Dendritic cell treated with granulocyte-macrophage colony-stimulating factor and Interleukin-4, amounts not matched to agents 40 ng/mL and 50 ng/mL, for 4 days (primary cell): ENCODE results near the gene ZNF844.

ENCODE experiments used
- H3K27ac Mint-ChIP-seq: one replicate; pipeline ENCODE4 v1.8.0; 2022; ENCODE audit warnings: mild to moderate bottlenecking, mixed read lengths
- H3K27me3 Mint-ChIP-seq: one replicate; pipeline ENCODE4 v1.8.0; 2022; ENCODE audit warnings: mild to moderate bottlenecking, mixed read lengths
- H3K36me3 Mint-ChIP-seq: one replicate; pipeline ENCODE4 v1.8.0; 2022; ENCODE audit warnings: low read depth, mixed read lengths
- H3K4me1 Mint-ChIP-seq: one replicate; pipeline ENCODE4 v1.8.0; 2022; ENCODE audit warnings: low read depth, mixed read lengths
- H3K4me3 Mint-ChIP-seq: one replicate; pipeline ENCODE4 v1.8.0; 2022; ENCODE audit warnings: mild to moderate bottlenecking, moderate library complexity, mixed read lengths
- H3K9me3 Mint-ChIP-seq: one replicate; pipeline ENCODE4 v1.8.0; 2022; ENCODE audit warnings: mixed read lengths
- intact Hi-C: fragments of 100-400 bp; cut with micrococcal nuclease; formaldehyde crosslinking; loops from one replicate; pipeline ENCODE4 v1.15.0; 2022

Gene ZNF844

GRCh38 chr19:12111943-12112637 lies 47.6 kb downstream of the ZNF844 start:
- H3K27me3 Mint-ChIP-seq = no peaks in the 10 kb centered on the region
- H3K4me3 Mint-ChIP-seq = no peak overlapping the region
- no peak overlapping the region for H3K27ac Mint-ChIP-seq
- peaks cover 60% of the 10 kb centered on the region for H3K36me3 Mint-ChIP-seq
- no peaks in the 10 kb centered on the region for H3K4me1 Mint-ChIP-seq
- peaks cover 81% of the 10 kb centered on the region for H3K9me3 Mint-ChIP-seq
- intact Hi-C loops = no loop called here

- peaks cover 66% of the 10 kb centered on the region for H3K36me3 Mint-ChIP-seq
- no peaks in the 10 kb centered on the region for H3K27me3 Mint-ChIP-seq
- H3K4me1 Mint-ChIP-seq = no peaks in the 10 kb centered on the region
- no peak overlapping the region for H3K27ac Mint-ChIP-seq
- H3K4me3 Mint-ChIP-seq = no peak overlapping the region
- H3K9me3 Mint-ChIP-seq = peaks cover 86% of the 10 kb centered on the region
- intact Hi-C loops = no loop called here
These were observed 48.2 kb downstream of the ZNF844 start for GRCh38 chr19:12112701-12113100.

DNA sequence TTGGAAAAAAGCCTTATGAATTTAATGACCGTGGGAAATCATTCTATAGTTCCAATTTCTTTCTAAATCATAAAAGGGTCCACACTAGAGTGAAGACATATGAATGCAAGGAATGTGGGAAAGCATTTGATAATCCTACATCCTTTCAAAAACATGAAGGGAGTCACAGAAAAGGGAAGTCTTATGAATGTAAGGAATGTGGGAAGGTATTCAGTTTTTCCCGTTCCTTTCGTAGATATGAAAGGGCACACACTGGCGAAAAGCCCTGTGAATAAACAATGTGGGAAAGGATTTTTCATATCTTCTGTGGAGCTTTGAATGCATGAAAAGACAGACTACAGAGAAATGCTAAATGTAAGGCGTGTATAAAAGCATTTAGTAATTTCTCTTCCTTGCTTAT lies 48.6 kb downstream of the ZNF844 start:
- H3K36me3 Mint-ChIP-seq = peaks cover 68% of the 10 kb centered on the region
- no peak overlapping the region for H3K27ac Mint-ChIP-seq
- no peaks in the 10 kb centered on the region for H3K27me3 Mint-ChIP-seq
- H3K4me3 Mint-ChIP-seq = no peak overlapping the region
- H3K9me3 Mint-ChIP-seq = peaks cover 89% of the 10 kb centered on the region
- intact Hi-C loops = no loop called here
- no peaks in the 10 kb centered on the region for H3K4me1 Mint-ChIP-seq

DNA sequence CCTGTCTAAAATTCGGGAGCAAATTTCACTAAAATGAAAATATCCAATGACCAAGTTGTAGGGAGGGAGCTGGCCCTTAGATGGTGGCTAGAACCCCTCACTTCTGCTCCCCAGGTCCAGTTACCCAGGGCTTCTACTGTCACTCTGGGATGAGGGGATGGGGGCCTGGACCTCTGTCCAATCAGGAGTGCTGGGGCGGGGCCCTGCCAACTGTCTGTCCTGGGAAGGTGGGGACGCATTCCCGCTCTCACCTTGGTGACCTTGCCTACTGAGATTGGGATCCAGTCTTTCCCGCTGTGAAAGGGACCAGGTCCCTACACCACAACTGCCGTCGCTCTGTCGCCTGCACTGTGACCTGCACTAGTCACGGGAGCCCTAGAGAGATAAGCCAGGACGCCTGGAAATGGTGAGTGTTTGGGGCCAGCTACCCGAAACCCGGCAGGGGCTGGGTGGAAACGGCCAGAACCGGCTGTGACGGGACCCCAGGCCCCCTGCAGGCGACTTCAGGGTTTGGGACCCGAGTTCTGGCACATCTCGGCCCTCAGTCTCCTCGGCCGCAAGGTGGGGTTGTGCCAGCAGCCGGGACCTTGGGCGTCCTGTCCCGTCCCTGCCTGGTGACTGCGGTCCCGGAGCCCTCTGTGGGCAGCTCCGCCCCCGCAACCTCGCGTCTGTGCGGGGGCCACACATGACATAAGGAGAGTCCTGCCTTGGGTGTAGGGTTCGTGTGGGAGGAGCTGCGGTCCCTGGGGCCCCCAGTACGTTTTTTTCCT lies 52.9 kb downstream of the ZNF844 start:
- H3K9me3 Mint-ChIP-seq = peaks cover 65% of the 10 kb centered on the region
- no peak overlapping the region for H3K27ac Mint-ChIP-seq
- H3K27me3 Mint-ChIP-seq = no peaks in the 10 kb centered on the region
- H3K4me3 Mint-ChIP-seq = no peak overlapping the region
- H3K4me1 Mint-ChIP-seq = no peaks in the 10 kb centered on the region
- peaks cover 31% of the 10 kb centered on the region for H3K36me3 Mint-ChIP-seq
- intact Hi-C loops = no loop called here

DNA sequence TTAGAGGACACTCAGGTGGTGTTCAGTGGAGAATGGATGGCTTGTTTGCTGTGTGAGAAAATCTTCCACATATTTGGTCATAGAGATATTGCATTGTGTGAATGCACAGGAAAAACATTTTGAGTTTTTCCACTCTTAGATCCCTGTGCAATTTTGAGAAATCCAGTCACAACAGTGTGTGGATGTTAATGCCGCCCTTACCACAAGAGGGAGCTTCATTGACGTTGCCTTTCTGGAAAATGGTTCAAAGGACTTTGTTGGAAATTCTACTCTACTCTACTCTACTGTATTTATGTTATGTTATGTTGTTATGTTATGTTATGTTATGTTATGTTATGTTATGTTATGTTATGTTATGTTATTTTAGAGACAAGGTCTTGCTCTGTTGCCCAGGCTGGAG lies 62.2 kb downstream of the ZNF844 start:
- Mint-ChIP-seq H3K36me3 (peaks cover 17% of the 10 kb centered on the region), H3K4me3 (no peak overlapping the region), H3K27ac (no peak overlapping the region), H3K27me3 (no peaks in the 10 kb centered on the region), H3K9me3 (peaks cover 47% of the 10 kb centered on the region), H3K4me1 (no peaks in the 10 kb centered on the region)
- intact Hi-C loops = no loop called here
